ENCODE results near the gene NMRAL1. TPM values are rescaled to one million over a fixed set of nuclear protein-coding genes. Genes with fewer than 3 reads are reported as not detected.
A peak's percentile ranks its signal among the peaks of the same experiment; 100 is the strongest.

The NMRAL1 gene
- total RNA-seq, 1 donor from 2014 or later, result 62.7 TPM

DNA sequence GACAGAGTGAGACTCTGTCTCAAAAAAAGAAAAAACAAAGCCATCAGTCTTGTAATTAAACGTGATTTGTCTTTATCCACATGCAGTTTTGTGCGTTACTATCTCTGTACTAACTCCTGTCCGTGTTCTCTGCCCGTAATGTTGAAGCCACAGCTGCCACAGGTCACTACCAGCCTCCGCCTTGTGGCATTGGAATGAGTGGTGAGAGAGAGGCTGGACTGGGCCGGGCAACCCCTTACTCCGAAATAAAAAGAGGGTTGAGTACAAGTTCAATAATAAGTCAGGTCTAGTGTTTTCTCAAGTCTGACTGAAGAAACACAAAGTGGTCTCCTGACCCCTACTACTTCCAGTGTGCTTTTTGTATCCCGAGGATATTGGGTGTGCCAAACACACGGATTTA is 43.4 kb downstream of the NMRAL1 start:
- no peak for FAIRE-seq
- DNase-seq (ENCODE audit: low read depth), result no peak
- TF ChIP-seq, protein P1, sequence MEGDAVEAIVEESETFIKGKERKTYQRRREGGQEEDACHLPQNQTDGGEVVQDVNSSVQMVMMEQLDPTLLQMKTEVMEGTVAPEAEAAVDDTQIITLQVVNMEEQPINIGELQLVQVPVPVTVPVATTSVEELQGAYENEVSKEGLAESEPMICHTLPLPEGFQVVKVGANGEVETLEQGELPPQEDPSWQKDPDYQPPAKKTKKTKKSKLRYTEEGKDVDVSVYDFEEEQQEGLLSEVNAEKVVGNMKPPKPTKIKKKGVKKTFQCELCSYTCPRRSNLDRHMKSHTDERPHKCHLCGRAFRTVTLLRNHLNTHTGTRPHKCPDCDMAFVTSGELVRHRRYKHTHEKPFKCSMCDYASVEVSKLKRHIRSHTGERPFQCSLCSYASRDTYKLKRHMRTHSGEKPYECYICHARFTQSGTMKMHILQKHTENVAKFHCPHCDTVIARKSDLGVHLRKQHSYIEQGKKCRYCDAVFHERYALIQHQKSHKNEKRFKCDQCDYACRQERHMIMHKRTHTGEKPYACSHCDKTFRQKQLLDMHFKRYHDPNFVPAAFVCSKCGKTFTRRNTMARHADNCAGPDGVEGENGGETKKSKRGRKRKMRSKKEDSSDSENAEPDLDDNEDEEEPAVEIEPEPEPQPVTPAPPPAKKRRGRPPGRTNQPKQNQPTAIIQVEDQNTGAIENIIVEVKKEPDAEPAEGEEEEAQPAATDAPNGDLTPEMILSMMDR (IDR thresholded peaks at IDR 0.05; ENCODE audit: insufficient read depth, low read length, severe bottlenecking), result no peak
- Histone ChIP-seq H3K4me3 (ENCODE audit: low read depth, low read length) (no peak overlapping the region), H3K27me3 (ENCODE audit: control insufficient read depth, insufficient read depth, low read length) (no peaks in the 10 kb centered on the region), H3K36me3 (ENCODE audit: control insufficient read depth, insufficient read depth, low read length) (peaks cover 13% of the 10 kb centered on the region)

DNA sequence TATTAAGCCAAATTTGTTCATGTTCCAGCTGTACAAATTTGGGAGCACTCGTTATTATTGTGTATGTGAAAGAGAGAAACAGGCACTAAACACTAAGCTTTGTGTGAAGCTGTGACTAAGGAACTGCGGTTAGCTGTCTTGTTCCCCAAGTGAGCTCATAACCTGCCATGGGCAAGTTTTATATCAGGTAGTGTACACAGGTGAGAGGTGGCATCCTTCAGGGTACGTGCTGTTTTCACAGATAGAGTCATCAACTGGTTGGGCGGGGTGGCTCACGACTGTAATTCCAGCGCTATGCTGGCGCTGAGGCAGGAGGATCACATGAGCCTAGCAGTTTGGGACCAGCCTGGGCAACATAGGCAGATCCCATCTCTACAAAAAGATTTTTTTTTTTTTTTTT is 45.9 kb downstream of the NMRAL1 start:
- FAIRE-seq, result no peak
- TF ChIP-seq, protein P1 (IDR thresholded peaks at IDR 0.05; ENCODE audit: insufficient read depth, low read length, severe bottlenecking), result no peak
- H3K36me3 ChIP-seq (ENCODE audit: control insufficient read depth, insufficient read depth, low read length), result peaks cover 6% of the 10 kb centered on the region
- H3K27me3 ChIP-seq (ENCODE audit: control insufficient read depth, insufficient read depth, low read length), result no peaks in the 10 kb centered on the region
- DNase-seq (ENCODE audit: low read depth), result peak; percentile 61
- no peak overlapping the region for H3K4me3 ChIP-seq (ENCODE audit: low read depth, low read length)

DNA sequence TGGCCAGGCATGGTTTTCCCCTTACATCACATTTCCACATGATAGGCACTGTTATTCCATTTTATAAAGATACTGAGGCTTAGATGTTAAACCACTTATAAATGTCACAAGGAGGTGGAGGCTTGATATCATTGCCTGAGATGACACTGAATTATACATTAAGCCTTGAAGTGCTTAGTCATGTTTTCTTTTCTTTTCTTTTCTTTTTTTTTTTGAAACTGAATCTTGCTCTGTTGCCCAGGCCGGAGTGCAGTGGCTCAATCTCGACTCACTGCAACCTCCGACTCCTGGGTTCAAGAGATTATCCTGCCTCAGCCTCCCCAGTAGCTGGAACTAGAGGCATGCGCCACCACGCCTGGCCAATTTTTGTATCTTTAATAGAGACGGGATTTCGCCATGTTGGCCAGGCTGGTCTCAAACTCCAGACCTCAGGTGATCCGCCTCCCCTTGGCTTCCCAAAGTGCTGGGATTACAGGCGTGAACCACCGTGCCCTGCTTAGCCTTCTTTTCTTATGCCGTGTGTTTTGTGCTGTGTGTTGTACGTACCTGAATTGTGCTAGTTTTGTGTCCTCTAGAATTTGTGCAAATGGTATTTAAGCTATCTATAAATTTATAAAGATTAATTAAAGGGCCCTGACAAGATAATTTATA is 47.6 kb downstream of the NMRAL1 start:
- TF ChIP-seq, protein P1 (IDR thresholded peaks at IDR 0.05; ENCODE audit: insufficient read depth, low read length, severe bottlenecking), result no peak
- H3K27me3 ChIP-seq (ENCODE audit: control insufficient read depth, insufficient read depth, low read length), result no peaks in the 10 kb centered on the region
- peak overlapping the region; percentile 73 for H3K4me3 ChIP-seq (ENCODE audit: low read depth, low read length)
- no peak for DNase-seq (ENCODE audit: low read depth)
- peaks cover 6% of the 10 kb centered on the region for H3K36me3 ChIP-seq (ENCODE audit: control insufficient read depth, insufficient read depth, low read length)
- no peak for FAIRE-seq

DNA sequence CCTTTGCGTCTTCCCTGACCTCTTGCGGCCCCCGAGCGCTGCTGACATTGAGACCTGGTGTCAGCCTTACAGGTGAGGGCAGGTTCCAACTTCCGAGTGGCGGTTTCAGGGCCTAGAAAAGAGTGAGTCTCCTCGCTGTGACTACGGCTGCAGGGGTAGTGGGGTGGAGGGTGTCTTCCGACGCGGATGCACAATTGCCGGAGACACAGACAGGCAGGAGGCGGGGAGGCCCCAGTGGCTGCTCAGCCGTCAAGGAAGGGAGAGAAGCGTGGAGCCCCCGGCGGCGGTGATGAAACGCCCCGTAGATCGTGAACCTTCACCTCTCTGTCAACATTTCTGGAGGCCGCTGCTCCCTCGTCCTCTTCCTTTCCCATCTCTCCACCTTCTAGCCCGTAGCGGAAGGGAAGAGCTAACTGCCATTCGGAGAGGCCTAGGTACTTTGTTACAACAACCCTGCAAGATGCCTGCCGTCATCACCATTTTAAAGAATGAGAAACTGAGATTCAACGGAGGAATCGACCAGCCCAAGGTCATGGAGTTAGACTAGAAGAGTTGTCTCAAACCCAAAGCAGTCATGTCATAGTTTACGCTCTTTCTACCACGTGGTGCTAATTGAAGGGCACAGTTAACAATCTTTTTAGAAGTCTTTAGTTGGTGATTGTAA is 48.3 kb downstream of the NMRAL1 start:
- no peak for DNase-seq (ENCODE audit: low read depth)
- Histone ChIP-seq H3K27me3 (ENCODE audit: control insufficient read depth, insufficient read depth, low read length) (no peaks in the 10 kb centered on the region), H3K4me3 (ENCODE audit: low read depth, low read length) (peak overlapping the region; percentile 73), H3K36me3 (ENCODE audit: control insufficient read depth, insufficient read depth, low read length) (peaks cover 4% of the 10 kb centered on the region)
- TF ChIP-seq, protein P1 (IDR thresholded peaks at IDR 0.05; ENCODE audit: insufficient read depth, low read length, severe bottlenecking), result no peak
- FAIRE-seq, result no peak

DNA sequence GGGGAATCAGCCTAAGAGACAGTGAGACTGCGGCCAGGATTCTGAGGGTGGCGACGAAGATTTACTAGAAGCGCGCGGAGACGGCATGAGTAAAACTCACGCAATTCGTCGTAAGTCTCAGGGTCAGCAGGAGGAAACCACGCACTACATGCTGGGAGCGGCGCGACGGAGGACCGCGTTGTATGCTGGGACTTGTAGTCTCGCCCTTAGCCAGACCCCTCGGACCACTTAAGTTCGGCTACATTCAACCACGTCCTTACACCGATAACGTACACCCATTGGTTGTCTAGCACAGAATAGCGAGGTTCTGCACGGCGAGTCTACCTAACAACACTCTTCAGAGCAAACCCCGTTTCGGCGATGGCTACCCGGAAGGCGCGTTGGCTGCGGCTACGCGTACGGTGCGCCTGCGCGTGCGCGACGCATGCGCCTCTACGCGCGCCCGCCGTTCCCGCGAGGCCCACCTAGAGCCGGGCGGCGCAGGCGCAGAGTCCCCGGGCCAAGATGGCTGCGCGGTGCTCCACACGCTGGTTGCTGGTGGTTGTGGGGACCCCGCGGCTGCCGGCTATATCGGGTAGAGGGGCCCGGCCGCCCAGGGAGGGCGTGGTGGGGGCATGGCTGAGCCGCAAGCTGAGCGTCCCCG is 48.9 kb downstream of the NMRAL1 start, which contains the start of gene DNAJA3:
Gene DNAJA3, plus strand, starts transcription at position 491 of the 643 bp plus-strand sequence. Its CDS starts 14 bp downstream, at position 505.
- peak; percentile 90 for DNase-seq (ENCODE audit: low read depth)
- no peak for FAIRE-seq
- Histone ChIP-seq H3K27me3 (ENCODE audit: control insufficient read depth, insufficient read depth, low read length) (no peaks in the 10 kb centered on the region), H3K36me3 (ENCODE audit: control insufficient read depth, insufficient read depth, low read length) (peaks cover 3% of the 10 kb centered on the region), H3K4me3 (ENCODE audit: low read depth, low read length) (peak within 1 kb of the TSS; percentile 73)
- TF ChIP-seq, protein P1 (IDR thresholded peaks at IDR 0.05; ENCODE audit: insufficient read depth, low read length, severe bottlenecking), result no peak

Data from bronchial epithelial cell (primary cell).